NCI-H524 treated with DMSO at 0.1 percent for 48 hours (cell line): ENCODE results near the gene CHRNB1.

ENCODE experiments used
- DNase-seq: peaks from one replicate; lab custom pipeline; 2025; lab: John Stamatoyannopoulos, UW

The CHRNB1 gene

GRCh38 chr17:7444682-7445618 lies at the start of gene CHRNB1:
TSS of gene CHRNB1 (plus strand) at chr17:7445061. CDS start at chr17:7445128, 67 bp downstream.
- peak; percentile 65 for DNase-seq

- no peak for DNase-seq
Observed at GRCh38 chr17:7396147-7396546, 48.7 kb upstream of the CHRNB1 start.

DNA sequence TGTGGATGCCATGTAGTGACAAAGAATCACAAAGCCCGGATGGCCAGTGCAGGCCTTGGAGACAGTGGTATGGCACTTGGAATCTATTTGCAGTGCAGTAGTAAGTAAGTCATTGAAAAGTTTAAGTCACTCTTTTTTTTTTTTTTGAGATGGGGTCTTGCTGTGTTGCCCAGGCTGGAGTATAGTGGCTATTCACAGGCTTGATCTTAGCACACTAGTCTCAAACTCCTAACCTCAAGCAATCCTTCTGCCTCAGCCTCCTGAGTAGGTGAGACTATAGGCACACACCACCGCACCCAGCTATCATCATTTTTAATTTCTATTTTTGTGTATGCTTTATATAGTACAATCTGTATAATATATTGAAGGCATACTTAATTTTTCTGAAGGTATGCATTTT lies 46.2 kb upstream of the CHRNB1 start:
- no peak for DNase-seq

DNA sequence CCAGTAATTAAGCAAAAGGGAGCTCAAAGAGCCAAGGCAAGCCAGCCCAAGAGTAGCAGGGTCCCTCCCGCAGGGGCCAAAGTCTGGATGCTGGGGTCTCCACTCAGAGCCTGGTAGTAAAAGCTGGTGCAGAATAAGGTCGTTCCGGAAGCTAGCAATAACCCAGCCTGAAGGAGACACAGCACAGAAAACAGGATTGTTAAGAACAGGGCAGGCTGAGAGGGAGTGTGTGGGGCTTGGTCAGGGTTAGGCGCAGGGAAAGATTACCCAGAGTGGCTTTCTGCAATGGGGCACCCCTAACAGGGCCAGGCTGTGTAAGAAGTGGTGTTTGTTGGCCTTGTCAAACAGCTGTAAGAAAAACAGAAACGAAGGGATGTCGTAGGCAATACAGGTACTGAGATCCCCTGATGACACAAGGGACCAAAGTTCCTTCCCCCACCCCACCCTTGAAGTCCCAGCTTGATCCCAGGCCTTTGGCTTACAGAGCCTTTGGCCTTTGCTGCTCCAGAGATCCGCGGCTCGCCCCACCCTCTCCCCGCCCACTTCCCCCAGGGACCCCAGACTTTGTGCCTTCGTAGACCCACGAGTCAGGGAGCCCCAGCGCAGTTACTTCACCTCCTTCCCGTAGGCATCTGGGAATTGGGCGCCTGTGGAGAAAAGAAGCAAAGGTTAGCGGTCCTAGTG lies 41.7 kb upstream of the CHRNB1 start:
- DNase-seq: no peak

DNA sequence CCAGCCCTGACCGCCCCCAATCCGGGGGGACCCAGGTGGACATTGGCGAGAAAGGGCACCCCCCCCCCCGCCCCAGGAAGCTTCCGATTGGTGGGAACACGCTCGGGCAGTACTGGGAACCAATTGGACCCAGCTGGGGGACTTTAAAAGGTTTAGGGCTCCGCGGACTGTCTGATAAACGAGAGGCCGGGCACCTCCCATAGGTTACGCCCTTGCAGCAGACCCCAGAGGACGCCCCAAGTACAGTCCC lies 41.2 kb upstream of the CHRNB1 start:
- no peak for DNase-seq

- peak; percentile 66 for DNase-seq
Observed at GRCh38 chr17:7403977-7404736, 40.7 kb upstream of the CHRNB1 start, which contains the start of gene TMEM256. TSS of gene TMEM256 (minus strand) at chr17:7404097. CDS start at chr17:7404084, 13 bp downstream.

- DNase-seq: no peak
Observed at GRCh38 chr17:7404737-7405349, 40.0 kb upstream of the CHRNB1 start.

DNA sequence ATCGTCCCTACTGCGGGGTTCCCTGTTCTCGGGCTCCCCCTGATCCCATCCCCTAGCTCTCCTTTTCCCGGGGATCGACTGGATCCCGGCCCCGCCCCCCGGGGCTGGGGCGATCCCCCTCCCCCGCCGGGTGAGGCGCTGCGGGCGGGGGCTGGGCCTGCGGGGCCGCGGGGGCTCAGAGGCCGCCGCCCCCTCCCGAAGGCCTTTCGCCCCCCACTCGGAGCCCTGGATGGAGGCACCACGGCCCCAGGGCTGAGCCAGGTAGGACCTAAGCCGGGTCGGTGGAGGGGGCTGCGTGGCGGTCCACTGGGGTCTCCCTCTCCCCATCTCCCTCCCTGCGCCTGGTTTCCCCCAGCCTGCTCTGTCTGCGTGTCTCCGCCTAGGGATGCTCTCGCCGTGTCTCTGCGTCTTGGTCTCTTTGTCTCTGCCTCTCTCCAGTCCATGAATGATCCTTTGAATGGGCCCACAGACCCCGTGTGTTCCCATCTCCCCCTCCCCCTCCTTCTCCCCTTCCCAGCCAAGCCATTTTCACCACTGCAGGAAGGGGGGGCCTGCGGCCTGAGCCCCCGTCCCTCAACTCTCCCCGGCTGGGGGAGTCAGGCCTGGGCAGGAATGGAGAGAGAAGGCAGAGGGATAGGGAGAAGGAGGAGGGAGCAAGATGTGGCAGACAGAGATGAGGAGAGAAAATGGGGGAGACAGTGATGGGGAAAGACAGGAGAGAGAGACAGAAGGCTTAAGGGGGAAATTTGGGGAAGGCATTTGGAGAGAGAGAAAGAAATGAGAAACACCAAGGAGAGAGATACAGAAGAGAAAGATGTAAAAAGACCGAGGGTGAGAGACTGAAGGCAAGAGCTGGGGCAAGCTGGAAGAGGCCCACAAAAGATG lies 39.3 kb upstream of the CHRNB1 start:
- no peak for DNase-seq

GRCh38 chr17:7406235-7406825 lies 38.5 kb upstream of the CHRNB1 start:
- DNase-seq: no peak

- DNase-seq: no peak
Observed at GRCh38 chr17:7407082-7407481, 37.8 kb upstream of the CHRNB1 start.

DNA sequence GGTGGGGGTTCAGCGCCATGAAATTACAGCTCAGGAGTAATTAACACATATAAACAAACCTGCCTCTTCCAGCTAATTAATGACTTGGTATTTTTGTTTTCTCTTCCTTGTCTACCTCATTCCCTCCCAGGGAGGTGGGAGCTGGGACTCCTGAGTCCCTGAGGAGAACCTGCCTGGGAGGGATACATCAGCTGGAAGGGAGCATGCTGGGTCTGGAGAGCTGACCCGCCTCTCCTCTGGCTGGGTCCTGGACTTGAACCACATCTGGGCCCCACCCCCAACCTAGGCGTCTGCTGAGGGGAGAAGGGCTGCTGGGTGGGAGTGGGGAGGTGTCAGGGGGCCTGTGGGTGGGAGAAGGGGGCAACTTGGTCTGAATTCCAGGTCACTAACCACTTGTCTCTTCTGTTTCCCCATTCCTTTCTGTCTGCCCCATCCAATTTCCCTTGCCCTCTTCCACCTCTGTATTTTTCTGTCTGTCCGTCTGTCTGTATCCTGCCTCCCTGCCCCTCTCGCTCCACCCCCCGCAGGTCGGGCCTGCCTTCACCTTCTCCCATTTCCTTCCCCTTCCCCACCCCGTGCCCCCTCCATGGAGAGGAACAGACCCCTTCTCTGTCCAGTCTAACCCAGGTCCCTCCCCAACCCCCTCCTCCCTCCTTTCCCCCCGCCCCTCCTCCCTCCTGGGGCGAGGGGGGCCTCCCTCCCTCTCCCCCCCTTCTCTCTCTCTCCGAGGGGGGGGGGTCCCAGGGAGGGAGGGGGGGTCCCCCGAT lies 37.2 kb upstream of the CHRNB1 start, which contains the start of gene NLGN2:
Gene NLGN2, plus strand, starts transcription at position 361 of the 767 bp plus-strand sequence. CDS start 411 bp downstream, outside the sequence.
- DNase-seq: no peak

DNA sequence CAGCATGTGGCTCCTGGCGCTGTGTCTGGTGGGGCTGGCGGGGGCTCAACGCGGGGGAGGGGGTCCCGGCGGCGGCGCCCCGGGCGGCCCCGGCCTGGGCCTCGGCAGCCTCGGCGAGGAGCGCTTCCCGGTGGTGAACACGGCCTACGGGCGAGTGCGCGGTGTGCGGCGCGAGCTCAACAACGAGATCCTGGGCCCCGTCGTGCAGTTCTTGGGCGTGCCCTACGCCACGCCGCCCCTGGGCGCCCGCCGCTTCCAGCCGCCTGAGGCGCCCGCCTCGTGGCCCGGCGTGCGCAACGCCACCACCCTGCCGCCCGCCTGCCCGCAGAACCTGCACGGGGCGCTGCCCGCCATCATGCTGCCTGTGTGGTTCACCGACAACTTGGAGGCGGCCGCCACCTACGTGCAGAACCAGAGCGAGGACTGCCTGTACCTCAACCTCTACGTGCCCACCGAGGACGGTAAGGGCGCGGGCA lies 36.6 kb upstream of the CHRNB1 start:
- no peak for DNase-seq

GRCh38 chr17:7408863-7409262 lies 36.0 kb upstream of the CHRNB1 start:
- DNase-seq: no peak

DNA sequence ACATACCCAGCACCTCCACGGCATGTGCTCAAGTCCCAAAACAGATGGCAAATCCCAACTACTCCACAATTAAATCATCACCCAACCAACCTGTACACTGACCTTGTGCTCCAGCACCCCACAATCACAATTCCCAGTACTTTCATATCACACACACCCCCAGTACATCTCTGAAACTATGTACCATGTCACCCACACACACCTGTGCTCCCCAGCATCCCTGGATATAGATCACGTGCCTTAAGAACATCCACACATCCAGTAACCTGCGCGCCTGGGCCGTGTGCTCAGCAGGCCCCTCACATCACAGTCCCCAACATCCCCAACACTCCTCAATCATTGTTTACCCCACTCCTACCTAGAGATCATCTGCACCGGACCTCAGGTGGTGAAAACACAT lies 35.1 kb upstream of the CHRNB1 start:
- DNase-seq: no peak

GRCh38 chr17:7410634-7411426 lies 34.0 kb upstream of the CHRNB1 start:
- DNase-seq: no peak

DNA sequence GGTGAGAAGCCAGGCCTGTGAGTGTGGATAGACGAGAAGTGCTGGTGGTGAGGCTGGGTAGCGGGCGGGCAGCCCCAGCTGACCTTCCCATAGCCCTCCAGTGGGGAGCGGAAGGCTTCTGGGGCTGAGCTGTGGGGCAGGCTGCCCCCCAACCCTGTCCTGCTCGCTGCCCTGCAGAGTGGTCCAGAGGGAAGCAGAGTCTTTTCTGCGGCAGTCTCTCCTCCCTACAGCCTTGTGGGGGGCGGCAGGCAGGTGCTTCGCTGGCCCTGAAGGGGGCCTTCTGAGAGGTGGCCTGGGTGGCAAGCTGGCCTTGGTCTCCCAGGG lies 33.5 kb upstream of the CHRNB1 start:
- no peak for DNase-seq

DNA sequence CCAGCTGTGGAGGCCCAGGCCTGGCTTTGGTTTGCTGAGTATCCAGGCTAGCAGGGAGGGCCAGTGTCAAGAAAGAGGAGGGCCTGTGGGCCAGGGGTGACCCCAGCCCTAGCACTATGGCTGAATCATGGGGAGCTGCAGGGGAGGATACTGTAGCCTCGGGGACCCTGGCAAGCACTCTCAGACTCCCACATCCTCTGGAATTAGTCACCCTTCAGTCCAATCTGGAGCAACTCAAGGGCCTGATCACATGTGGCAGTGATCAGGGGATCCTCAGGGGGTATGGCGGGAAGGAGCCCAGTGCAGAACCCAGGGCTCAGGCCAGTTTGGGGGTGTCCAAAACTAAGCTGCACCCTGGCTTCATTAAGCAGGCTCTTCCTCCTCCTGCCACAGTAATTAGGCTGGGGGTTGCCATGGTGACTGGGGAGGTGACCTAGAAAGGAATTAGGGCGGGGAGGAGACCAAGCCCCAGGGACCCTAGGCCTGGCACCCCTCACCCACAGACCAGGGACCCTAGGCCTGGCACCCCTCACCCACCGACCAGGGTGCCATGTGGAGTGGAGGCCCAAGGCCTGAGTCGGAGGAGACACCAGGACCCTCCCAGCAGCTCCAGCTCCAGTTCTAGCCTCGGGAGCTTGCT lies 31.4 kb upstream of the CHRNB1 start:
- no peak for DNase-seq

DNA sequence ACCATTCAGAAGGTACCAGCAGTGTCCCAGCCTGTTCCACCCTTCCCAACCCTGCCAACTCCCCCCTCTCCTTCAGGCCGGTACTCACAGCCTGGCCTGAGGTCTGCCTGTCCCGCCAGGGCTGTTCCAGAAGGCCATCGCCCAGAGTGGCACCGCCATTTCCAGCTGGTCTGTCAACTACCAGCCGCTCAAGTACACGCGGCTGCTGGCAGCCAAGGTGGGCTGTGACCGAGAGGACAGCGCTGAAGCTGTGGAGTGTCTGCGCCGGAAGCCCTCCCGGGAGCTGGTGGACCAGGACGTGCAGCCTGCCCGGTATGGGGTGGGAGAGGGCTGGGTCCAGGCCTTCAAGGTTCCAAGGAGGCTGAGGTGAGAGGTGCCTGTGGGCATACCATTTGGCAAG lies 30.0 kb upstream of the CHRNB1 start:
- DNase-seq: no peak

GRCh38 chr17:7415784-7416183 lies 29.1 kb upstream of the CHRNB1 start:
- DNase-seq: no peak
